ENCODE measurements around the gene USP16.

DNA sequence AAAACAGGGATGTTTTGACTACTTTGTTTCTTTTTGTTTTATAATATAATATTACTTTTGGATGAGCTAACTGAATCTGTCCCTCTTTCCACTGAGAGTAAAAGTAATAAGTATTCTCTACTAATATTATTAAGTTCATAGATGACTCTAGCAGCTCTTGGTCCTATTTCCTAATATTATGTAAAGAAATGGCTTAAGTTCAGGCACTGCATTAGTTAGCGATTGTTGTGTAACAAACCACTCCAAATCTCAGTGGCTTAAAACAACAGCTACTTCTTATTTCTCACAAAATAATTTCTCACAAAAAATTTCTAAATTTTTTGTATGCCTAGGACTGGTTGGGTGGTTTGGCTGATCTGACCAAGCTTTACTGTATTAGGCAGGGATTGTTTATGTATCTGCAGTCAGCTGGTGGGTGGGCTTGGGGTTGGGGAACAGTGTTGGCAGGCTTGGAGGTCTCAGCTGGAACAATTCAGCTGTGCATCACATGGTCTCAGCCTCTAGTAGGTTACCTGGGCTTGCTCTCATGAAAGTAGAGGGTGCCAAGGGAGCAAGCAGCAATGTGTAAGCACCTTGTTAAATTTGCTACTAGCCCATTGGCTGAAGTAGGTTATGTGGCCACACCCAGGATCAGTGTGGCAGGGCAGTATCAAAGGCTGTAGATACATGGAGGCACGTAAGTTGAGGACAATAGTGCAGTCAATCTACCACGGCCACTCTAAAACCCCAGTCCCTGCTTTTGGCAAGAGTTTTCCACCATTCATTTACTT is 57.8 kb downstream of the USP16 start:
- TF ChIP-seq, protein P1, sequence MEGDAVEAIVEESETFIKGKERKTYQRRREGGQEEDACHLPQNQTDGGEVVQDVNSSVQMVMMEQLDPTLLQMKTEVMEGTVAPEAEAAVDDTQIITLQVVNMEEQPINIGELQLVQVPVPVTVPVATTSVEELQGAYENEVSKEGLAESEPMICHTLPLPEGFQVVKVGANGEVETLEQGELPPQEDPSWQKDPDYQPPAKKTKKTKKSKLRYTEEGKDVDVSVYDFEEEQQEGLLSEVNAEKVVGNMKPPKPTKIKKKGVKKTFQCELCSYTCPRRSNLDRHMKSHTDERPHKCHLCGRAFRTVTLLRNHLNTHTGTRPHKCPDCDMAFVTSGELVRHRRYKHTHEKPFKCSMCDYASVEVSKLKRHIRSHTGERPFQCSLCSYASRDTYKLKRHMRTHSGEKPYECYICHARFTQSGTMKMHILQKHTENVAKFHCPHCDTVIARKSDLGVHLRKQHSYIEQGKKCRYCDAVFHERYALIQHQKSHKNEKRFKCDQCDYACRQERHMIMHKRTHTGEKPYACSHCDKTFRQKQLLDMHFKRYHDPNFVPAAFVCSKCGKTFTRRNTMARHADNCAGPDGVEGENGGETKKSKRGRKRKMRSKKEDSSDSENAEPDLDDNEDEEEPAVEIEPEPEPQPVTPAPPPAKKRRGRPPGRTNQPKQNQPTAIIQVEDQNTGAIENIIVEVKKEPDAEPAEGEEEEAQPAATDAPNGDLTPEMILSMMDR (IDR thresholded peaks at IDR 0.05; ENCODE audit: low read depth, low read length) = no peak
- TF ChIP-seq POLR2A (IDR thresholded peaks at IDR 0.05; ENCODE audit: extremely low read depth, insufficient read length) = no peak
- TF ChIP-seq, protein P2, sequence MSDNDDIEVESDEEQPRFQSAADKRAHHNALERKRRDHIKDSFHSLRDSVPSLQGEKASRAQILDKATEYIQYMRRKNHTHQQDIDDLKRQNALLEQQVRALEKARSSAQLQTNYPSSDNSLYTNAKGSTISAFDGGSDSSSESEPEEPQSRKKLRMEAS (IDR thresholded peaks at IDR 0.05; ENCODE audit: low read depth, low read length) = no peak
